Sigmoid colon (tissue), 7 donors: ENCODE results near the gene KDM6B. TPM values are rescaled to one million over a fixed set of nuclear protein-coding genes. Genes with fewer than 3 reads are reported as not detected.
"Not testable (repeated sequence)": the region's sequence is repeated elsewhere in the genome, so short reads cannot be mapped to it uniquely, and the experiment has no call there.

ENCODE experiments used
- DNase-seq: peaks from one replicate; pipeline ENCODE4 v3.0.0-alpha.2; 2019
- H3K27ac ChIP-seq, 4 donors: fragments of 200-600 bp; sonication (generic); one replicate each; pipeline ENCODE4 v1.5.1; 2016 to 2019; ENCODE audit warnings: mild to moderate bottlenecking in 1 of 4
- H3K27me3 ChIP-seq, 3 donors: fragments of 200-600 bp; sonication (generic); one replicate each; pipeline ENCODE4 v1.5.1; 2019; ENCODE audit warnings: mild to moderate bottlenecking in 1 of 3
- H3K36me3 ChIP-seq, 4 donors: fragments of 200-600 bp; sonication (generic); one replicate each; pipeline ENCODE4 v1.5.1; 2016 to 2019
- H3K4me1 ChIP-seq, 4 donors: fragments of 200-600 bp; sonication (generic); one replicate each; pipeline ENCODE4 v1.5.1; 2017 to 2019
- H3K4me3 ChIP-seq, 4 donors: fragments of 200-600 bp; sonication (generic); one replicate each; pipeline ENCODE4 v1.5.1; 2017 to 2019; ENCODE audit warnings: mild to moderate bottlenecking in 2 of 4, moderate library complexity in 1 of 4
- H3K9me3 ChIP-seq, 4 donors: fragments of 200-600 bp in 3 of 4; sonication (generic) in 3 of 4; one replicate each; pipeline versions ENCODE4 v1.5.1 to v1.6.1; 2013 to 2019
- EP300 ChIP-seq, 4 donors: sonication (generic); formaldehyde crosslinking; IDR thresholded peaks; one replicate each; pipeline ENCODE4 v1.6.1; 2017; ENCODE audit warnings: antibody characterized with exemption in 4 of 4
- POLR2A ChIP-seq, 2 donors: fragments of 450-650 bp; IDR thresholded peaks; one replicate each; pipeline ENCODE4 v1.6.1; 2016; ENCODE audit warnings: antibody characterized with exemption in 2 of 2, mild to moderate bottlenecking in 2 of 2, moderate library complexity in 2 of 2
- POLR2AphosphoS5 ChIP-seq, 4 donors: sonication (generic); formaldehyde crosslinking; IDR thresholded peaks; one replicate each; pipeline ENCODE4 v1.6.1; 2017; ENCODE audit warnings: antibody characterized with exemption in 4 of 4
- WGBS, 2 donors: extraction: QIAGEN DNeasy Blood & Tissue Kit; methylation state at CpG; one replicate each; pipeline ENCODE4 v1.1.7; 2013; 5-methylcytosine and 5-hydroxymethylcytosine counted together
- intact Hi-C: fragments of 100-400 bp; cut with DNase I; formaldehyde crosslinking; loops from one replicate; pipeline ENCODE4 v1.15.1; 2023
- polyA plus RNA-seq, 3 donors: library from polyadenylated mRNA; stranded (reverse); fragments of 200-250 nt; gene quantifications; one replicate each; pipeline ENCODE4 v1.2.3, GENCODE V29; 2013
- total RNA-seq, 4 donors: library from RNA; depleted of rRNA; stranded (reverse); fragments of >200 nt; gene quantifications; one replicate each; pipeline ENCODE4 v1.1.0, GENCODE V29; 2016
- TF ChIP-seq, protein P1 (sequence below), 4 experiments: fragments of 450-650 bp in 3 of 4; fragments of 200-600 bp in 1 of 4; IDR thresholded peaks; one replicate each; pipeline ENCODE4 v1.5.1; 2016 to 2019; ENCODE audit warnings: antibody characterized with exemption in 4 of 4, mild to moderate bottlenecking in 3 of 4, moderate library complexity in 2 of 4
- donor health status: healthy with polysubstance abuse.
- donor health status: Bipolar disorder and iron deficiency.
- donor health status: healthy.

The KDM6B gene
- total and polyA plus RNA-seq, 7 donors: 5.5 to 19.4 (median 7.8) TPM

DNA sequence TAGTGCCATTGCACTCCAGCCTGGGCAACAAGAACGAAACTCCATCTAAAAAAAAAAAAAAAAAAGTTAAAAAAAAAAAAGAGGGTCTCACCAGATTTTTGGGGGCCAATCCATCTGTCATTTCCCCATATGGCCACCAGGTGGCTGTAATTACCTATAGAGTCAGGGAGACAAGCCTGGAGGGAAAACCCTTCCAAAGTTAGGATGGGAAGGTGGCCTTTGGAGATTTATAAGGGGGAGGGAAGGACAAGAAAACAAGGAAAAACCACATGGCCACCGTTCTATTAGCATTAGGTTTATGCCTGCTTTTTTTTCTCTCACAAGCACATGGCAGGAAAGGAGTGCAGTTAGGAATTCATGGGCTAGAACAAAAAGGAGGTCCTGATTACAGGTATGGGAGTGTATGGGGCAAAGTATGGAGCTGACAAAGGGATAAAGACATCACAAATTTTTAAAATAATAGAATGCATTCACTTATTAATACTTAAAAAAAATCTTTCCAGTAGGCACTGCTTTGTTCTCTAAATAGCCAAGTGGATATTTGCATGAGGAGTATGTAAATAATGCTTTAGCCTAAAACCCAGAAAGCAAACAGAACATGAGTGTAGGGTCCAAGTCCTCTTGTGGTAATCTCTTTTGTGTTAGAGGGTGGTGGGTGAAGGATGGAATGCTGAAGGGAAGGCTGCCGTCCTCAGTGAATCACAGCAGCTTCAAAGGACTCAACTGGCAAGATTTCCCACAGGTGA lies 28.8 kb downstream of the KDM6B start:
- 23 to 31% methylated on average over 3 of the region's 3 CpGs for WGBS, 2 donors
- Histone ChIP-seq H3K4me1 (peaks cover 0 to 20% (median 14%) of the 10 kb centered on the region in 4 donors), H3K4me3 (no peak overlapping the region), H3K27ac (no peak overlapping the region), H3K27me3 (no peaks in the 10 kb centered on the region), H3K9me3 (no peaks in the 10 kb centered on the region), H3K36me3 (peaks cover 0 to 20% (median 0%) of the 10 kb centered on the region in 4 donors)
- peak; percentile 74 for DNase-seq
- intact Hi-C loops: loop anchor here (1.0 to 5.0 kb wide), 2 partner anchors 127 to 194 kb away; no protein-coding TSS in a partner anchor
- TF ChIP-seq EP300 (IDR thresholded peaks at IDR 0.05): no peak
- TF ChIP-seq, protein P1, sequence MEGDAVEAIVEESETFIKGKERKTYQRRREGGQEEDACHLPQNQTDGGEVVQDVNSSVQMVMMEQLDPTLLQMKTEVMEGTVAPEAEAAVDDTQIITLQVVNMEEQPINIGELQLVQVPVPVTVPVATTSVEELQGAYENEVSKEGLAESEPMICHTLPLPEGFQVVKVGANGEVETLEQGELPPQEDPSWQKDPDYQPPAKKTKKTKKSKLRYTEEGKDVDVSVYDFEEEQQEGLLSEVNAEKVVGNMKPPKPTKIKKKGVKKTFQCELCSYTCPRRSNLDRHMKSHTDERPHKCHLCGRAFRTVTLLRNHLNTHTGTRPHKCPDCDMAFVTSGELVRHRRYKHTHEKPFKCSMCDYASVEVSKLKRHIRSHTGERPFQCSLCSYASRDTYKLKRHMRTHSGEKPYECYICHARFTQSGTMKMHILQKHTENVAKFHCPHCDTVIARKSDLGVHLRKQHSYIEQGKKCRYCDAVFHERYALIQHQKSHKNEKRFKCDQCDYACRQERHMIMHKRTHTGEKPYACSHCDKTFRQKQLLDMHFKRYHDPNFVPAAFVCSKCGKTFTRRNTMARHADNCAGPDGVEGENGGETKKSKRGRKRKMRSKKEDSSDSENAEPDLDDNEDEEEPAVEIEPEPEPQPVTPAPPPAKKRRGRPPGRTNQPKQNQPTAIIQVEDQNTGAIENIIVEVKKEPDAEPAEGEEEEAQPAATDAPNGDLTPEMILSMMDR (IDR thresholded peaks at IDR 0.05): peak; percentile 75 to 87 (median 83)
- TF ChIP-seq POLR2AphosphoS5 (IDR thresholded peaks at IDR 0.05): peak in 1 of 4 donors; percentile 6

DNA sequence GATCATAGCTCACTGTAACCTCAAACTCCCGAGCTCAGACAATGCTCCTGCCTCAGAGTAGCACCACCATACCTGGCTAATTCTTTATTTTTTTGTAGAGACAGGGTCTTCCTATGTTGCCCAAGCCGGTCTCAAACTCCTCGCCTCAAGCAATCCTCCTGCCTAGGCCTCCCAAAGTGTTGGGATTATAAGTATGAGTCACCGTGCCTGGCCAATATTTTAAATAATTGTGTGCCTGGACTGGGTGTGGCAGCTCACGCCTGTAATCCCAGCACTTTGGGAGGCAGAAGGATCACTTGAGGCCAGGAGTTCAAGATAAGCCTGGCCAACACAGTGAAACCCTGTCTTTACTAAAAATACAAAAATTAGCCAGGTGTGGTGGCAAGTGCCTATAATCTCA lies 30.4 kb downstream of the KDM6B start:
- not testable (repeated sequence) for H3K27ac ChIP-seq, H3K4me3 ChIP-seq, DNase-seq, H3K9me3 ChIP-seq, H3K27me3 ChIP-seq, H3K4me1 ChIP-seq
- intact Hi-C loops: loop anchor here (2.0 to 5.0 kb wide), 2 partner anchors 16 to 193 kb away; no protein-coding TSS in a partner anchor
- H3K36me3 ChIP-seq: peaks cover 0 to 20% (median 0%) of the 10 kb centered on the region in 4 donors
- WGBS, 2 donors: 50 to 75% methylated on average over 5 of the region's 5 CpGs

DNA sequence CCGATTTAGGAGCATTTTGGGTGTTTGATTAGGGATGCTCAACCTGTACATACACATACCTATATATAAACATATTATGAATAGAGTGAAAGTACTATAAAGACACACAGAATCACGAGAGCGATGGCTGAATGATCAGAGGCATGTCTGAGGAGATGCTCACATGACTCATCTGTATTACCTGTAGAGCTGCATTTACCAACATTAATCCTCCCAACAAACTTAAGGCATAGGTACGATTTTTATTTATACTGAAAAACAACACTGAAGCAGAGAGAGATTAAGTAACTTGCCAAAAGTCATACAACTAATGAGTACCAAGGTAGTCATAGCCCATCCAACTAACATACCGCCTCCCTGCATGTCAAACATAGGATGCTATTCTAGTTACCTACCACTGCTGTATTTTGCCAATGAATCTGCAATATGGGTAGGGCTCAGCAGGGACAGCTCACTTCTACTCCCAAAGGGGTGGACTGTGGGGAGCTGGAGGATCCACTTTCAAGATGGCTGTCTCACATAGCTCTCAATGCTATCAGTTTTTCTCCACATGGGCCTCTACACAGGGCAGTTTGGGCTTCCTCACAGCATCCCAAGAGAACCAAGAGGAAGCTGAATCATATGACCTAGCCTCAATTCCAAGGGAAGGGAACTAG lies 31.1 kb downstream of the KDM6B start:
- WGBS, 2 donors: 94 to 95% methylated on average over 5 of the region's 5 CpGs
- no peak overlapping the region for H3K27ac ChIP-seq
- no peak overlapping the region for H3K4me3 ChIP-seq
- peaks cover 0 to 13% (median 0%) of the 10 kb centered on the region in 4 donors for H3K36me3 ChIP-seq
- H3K9me3 ChIP-seq: no peaks in the 10 kb centered on the region
- intact Hi-C loops: loop anchor here (2.0 to 5.0 kb wide), 2 partner anchors 16 to 192 kb away; no protein-coding TSS in a partner anchor
- TF ChIP-seq EP300 (IDR thresholded peaks at IDR 0.05) (no peak), POLR2A (IDR thresholded peaks at IDR 0.05) (no peak), POLR2AphosphoS5 (IDR thresholded peaks at IDR 0.05) (no peak)
- TF ChIP-seq, protein P1 (IDR thresholded peaks at IDR 0.05): no peak
- DNase-seq: no peak
- H3K27me3 ChIP-seq: no peaks in the 10 kb centered on the region
- H3K4me1 ChIP-seq: peaks cover 0 to 7% (median 0%) of the 10 kb centered on the region in 4 donors

DNA sequence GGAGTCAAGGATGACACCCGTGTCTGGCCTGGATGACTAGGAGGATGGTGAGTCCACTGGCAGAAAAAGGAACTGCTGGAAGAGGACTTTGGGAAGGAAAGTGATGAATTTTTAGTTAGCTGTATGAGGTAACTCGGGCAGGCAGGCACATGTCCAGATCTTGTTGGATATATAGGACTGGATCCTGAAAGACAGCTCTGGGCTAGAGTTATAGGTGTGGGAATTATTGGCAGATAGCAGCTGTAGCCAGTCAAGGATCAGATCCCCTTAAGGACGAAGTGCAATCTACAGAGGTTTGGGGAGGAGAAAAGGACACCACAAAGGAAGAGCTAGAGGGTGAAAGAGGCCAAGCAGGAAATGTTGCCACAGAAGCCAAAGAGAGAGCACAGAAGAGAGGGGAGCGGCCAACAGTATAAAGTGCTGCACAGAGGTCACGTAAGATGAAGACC lies 33.9 kb downstream of the KDM6B start:
- no peaks in the 10 kb centered on the region for H3K27me3 ChIP-seq
- 40 to 41% methylated on average over 5 of the region's 5 CpGs for WGBS, 2 donors
- no peak overlapping the region for H3K4me3 ChIP-seq
- no peak for DNase-seq
- intact Hi-C loops: no loop called here
- H3K4me1 ChIP-seq: peaks cover 0 to 4% (median 0%) of the 10 kb centered on the region in 4 donors
- TF ChIP-seq, protein P1 (IDR thresholded peaks at IDR 0.05): no peak
- no peak for TF ChIP-seq POLR2A (IDR thresholded peaks at IDR 0.05)
- TF ChIP-seq POLR2AphosphoS5 (IDR thresholded peaks at IDR 0.05): no peak
- TF ChIP-seq EP300 (IDR thresholded peaks at IDR 0.05): no peak
- no peaks in the 10 kb centered on the region for H3K9me3 ChIP-seq
- no peaks in the 10 kb centered on the region for H3K36me3 ChIP-seq
- H3K27ac ChIP-seq: no peak overlapping the region

DNA sequence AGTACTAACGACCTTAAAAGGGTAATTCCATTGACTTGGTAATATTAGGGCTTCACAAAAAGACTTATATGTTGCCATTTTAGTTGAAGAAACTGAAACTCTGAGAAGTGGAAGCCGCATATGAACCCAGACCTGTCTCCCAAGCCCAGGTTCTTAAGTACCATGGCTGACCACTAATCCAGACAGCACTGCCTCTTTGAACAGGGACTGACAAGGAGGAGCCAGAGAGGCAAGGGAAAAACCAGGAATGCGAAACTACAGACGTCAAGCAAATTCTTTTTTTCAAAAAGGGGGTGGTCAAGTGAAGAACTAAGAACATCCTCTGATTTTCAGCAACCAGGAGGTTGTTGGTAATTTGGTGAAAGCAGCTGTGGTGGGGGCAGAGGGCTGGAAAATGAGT lies 39.0 kb downstream of the KDM6B start:
- H3K27ac ChIP-seq: no peak overlapping the region
- TF ChIP-seq EP300 (IDR thresholded peaks at IDR 0.05): no peak
- no peak for TF ChIP-seq POLR2A (IDR thresholded peaks at IDR 0.05)
- TF ChIP-seq POLR2AphosphoS5 (IDR thresholded peaks at IDR 0.05): no peak
- TF ChIP-seq, protein P1 (IDR thresholded peaks at IDR 0.05): no peak
- intact Hi-C loops: loop anchor here (5.0 kb wide), 1 partner anchor 239 kb away; no protein-coding TSS in a partner anchor
- 79 to 80% methylated on average over 4 of the region's 4 CpGs for WGBS, 2 donors
- DNase-seq: no peak
- H3K9me3 ChIP-seq: no peaks in the 10 kb centered on the region
- H3K4me3 ChIP-seq: no peak overlapping the region
- peaks cover 0 to 7% (median 0%) of the 10 kb centered on the region in 4 donors for H3K36me3 ChIP-seq
- H3K27me3 ChIP-seq: no peaks in the 10 kb centered on the region
- no peaks in the 10 kb centered on the region for H3K4me1 ChIP-seq
